ENCODE measurements around the gene MAPK8IP1. TPM values are rescaled to one million over a fixed set of nuclear protein-coding genes. Genes with fewer than 3 reads are reported as not detected.

The MAPK8IP1 gene
- total RNA-seq, 4 donors from 2014 or later = 3.6 to 8.0 (median 4.5) TPM

DNA sequence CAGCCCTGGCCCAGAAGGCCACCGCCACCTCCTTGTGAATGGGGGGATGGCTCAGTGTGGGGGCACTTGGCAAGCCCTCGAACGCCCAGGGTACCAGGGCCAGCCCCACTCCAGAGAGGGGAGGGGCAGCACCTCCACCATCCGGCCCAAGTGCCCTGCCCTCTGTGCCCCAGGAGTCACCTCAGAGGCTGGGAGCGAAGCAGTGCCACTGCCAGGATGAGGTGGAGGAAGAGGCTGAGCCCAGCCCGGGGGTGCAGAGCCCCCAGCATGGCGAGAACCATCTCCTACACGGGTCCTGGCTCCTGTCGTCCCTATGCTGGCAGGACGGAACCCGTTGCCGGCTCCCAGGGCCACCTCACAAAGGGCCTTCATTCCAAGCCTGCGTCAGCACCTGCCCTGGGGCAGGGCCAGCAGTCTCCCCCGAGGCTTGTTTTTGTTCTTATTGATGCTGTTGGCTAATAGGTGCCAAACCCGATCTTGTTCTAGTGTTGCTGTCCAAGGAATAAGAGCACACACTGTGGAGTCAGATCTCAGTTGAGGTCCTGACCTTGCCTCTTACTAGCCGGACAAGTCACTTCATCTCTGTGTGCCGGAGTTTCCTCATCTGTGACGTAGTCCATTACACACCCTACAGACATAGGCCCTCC, 21.6 kb downstream of the MAPK8IP1 start, which contains the start of gene FREY1:
TSS of gene FREY1 (minus strand) at position 307 of the 647 bp plus-strand sequence. CDS start at position 281, 26 bp downstream.
- Histone ChIP-seq H3K27ac (no peak within 1 kb of the TSS), H3K36me3 (peaks cover 40% of the 10 kb centered on the region), H3K9me3 (no peaks in the 10 kb centered on the region), H3K4me1 (peaks cover 18% of the 10 kb centered on the region), H3K27me3 (no peaks in the 10 kb centered on the region), H3K4me3 (no peak within 1 kb of the TSS)
- WGBS = 61% methylated on average over 16 of the region's 18 CpGs
- DNase-seq (ENCODE audit: low spot score in 2 of 2) = no peak
- TF ChIP-seq, protein P1, sequence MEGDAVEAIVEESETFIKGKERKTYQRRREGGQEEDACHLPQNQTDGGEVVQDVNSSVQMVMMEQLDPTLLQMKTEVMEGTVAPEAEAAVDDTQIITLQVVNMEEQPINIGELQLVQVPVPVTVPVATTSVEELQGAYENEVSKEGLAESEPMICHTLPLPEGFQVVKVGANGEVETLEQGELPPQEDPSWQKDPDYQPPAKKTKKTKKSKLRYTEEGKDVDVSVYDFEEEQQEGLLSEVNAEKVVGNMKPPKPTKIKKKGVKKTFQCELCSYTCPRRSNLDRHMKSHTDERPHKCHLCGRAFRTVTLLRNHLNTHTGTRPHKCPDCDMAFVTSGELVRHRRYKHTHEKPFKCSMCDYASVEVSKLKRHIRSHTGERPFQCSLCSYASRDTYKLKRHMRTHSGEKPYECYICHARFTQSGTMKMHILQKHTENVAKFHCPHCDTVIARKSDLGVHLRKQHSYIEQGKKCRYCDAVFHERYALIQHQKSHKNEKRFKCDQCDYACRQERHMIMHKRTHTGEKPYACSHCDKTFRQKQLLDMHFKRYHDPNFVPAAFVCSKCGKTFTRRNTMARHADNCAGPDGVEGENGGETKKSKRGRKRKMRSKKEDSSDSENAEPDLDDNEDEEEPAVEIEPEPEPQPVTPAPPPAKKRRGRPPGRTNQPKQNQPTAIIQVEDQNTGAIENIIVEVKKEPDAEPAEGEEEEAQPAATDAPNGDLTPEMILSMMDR (IDR thresholded peaks at IDR 0.05) = no peak
- TF ChIP-seq POLR2AphosphoS5 (IDR thresholded peaks at IDR 0.05) = no peak
- TF ChIP-seq EP300 (IDR thresholded peaks at IDR 0.05) = no peak
- TF ChIP-seq POLR2A (IDR thresholded peaks at IDR 0.05) = no peak

DNA sequence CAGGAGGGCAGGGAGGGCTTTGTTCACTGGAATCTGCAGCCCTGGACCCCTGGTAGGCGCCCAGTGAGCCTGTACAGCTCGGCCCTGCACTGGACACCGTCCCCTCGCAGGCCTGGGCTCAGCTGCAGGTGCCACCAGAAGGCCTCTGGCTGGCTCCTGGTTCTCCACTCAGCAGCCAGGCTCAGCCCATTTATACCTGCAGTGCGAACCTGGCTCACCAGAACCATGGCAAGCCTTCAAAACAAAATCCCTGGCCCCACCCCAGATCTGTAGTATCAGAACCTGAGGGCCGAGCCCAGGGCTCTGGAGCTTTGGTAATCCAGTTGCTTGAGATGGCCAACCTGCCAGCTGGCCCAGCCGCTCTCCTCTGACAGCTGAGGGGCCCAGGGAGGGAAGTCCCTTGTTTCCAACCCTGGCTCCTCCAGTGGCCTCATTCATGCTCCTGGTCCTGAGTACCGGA, 22.5 kb downstream of the MAPK8IP1 start:
- TF ChIP-seq POLR2AphosphoS5 (IDR thresholded peaks at IDR 0.05) = no peak
- Histone ChIP-seq H3K27me3 (no peaks in the 10 kb centered on the region), H3K4me3 (no peak overlapping the region), H3K9me3 (no peaks in the 10 kb centered on the region), H3K36me3 (peaks cover 48% of the 10 kb centered on the region), H3K4me1 (peaks cover 18% of the 10 kb centered on the region), H3K27ac (no peak overlapping the region)
- WGBS = 20% methylated on average over 1 of the region's 8 CpGs
- no peak for DNase-seq (ENCODE audit: low spot score in 2 of 2)

DNA sequence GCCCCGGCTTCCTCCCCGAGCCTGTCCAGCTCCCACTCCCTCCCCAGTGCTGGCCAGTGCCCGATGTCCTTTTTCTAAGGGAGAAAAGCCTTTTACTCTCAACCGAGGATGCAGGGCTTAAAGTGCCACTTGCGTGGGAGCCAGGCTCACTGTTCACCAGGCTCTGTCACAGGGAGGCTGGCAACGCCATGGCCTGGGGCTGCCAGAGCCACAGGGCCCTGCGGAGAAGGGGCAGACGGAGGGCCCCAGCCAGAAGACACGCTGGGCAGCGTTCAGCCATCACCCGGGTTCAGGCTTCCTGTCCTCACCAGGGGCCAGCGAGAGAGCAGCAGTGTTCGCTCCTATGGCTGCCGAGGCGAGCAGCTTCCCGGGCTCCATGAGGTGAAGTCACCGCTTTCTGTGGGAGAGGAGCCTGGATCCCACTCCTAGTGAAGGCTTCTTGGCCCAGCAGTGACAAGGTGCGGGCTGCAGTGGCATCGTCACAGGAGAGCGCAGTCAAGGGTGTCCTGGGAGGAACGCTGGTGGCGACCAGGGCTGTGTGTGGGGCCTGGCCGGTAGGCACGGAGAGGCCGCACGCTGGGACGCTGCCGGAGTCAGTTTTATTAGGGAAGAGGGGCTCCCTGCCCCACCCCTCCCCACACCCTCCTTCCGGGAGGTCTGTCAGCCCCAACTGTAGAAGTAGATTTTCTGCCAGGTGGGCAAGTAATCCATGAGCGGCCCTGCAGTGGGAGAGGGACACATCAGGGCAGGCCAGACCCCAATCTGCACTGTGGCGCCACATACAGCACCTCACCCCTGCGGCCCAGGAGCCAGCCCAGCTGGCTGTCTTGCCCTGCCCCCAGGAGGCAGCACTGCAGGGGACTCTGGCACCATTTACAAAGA, 24.4 kb downstream of the MAPK8IP1 start:
- DNase-seq (ENCODE audit: low spot score in 2 of 2) = no peak
- TF ChIP-seq EP300 (IDR thresholded peaks at IDR 0.05) (no peak), POLR2AphosphoS5 (IDR thresholded peaks at IDR 0.05) (no peak), POLR2A (IDR thresholded peaks at IDR 0.05) (no peak)
- TF ChIP-seq, protein P1 (IDR thresholded peaks at IDR 0.05) = no peak
- Histone ChIP-seq H3K36me3 (peaks cover 59% of the 10 kb centered on the region), H3K27ac (no peak overlapping the region), H3K4me3 (no peak overlapping the region), H3K4me1 (peaks cover 18% of the 10 kb centered on the region), H3K27me3 (no peaks in the 10 kb centered on the region), H3K9me3 (no peaks in the 10 kb centered on the region)
- 89% methylated on average over 14 of the region's 32 CpGs for WGBS

DNA sequence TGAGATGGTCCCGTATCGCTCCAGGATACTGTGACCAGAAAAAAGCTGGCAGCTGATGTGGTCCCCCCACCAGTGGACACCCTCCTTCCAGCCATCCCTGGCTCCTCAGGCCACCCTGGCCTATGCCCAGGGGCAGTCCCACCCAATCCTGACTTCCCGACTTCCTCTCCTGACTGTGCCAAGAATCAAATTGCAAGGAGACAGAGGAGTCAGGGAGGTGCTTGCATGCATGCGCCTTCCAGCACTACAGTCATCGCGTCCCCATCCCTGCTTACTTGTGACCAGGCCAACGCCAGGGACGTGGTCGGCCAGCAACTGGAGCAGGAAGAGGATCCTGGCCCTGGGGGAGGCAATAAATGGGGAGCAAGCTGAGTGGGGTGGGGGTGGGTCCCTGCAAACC, 25.2 kb downstream of the MAPK8IP1 start:
- peaks cover 67% of the 10 kb centered on the region for H3K36me3 ChIP-seq
- TF ChIP-seq, protein P1 (IDR thresholded peaks at IDR 0.05) = no peak
- no peak for TF ChIP-seq EP300 (IDR thresholded peaks at IDR 0.05)
- TF ChIP-seq POLR2AphosphoS5 (IDR thresholded peaks at IDR 0.05) = no peak
- no peak for TF ChIP-seq POLR2A (IDR thresholded peaks at IDR 0.05)
- 70% methylated on average over 7 of the region's 9 CpGs for WGBS
- H3K4me1 ChIP-seq = peaks cover 18% of the 10 kb centered on the region
- no peaks in the 10 kb centered on the region for H3K27me3 ChIP-seq
- H3K9me3 ChIP-seq = no peaks in the 10 kb centered on the region
- no peak for DNase-seq (ENCODE audit: low spot score in 2 of 2)
- H3K27ac ChIP-seq = no peak overlapping the region
- H3K4me3 ChIP-seq = no peak overlapping the region

DNA sequence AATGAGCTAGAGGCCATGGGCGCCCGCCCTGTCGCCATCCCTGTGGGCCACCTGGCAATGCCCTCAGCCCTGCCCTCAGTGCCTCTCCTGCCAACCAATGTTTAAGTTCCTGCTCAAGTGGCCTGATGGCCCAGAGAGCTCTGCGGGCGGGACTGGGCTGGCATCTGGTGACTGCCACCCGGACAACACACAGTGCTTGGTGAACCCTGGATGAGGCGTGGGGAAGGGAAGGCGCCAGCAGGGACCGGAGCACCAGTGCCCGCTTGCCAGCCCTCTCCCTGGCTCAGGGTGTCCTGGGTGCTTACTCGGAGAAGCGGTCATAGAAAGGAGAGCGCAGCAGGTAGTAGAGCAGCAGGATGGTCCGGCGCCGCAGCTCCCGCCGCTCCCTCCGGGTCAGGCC, 28.1 kb downstream of the MAPK8IP1 start:
- DNase-seq (ENCODE audit: low spot score in 2 of 2) = no peak
- Histone ChIP-seq H3K4me1 (peaks cover 18% of the 10 kb centered on the region), H3K27me3 (no peaks in the 10 kb centered on the region), H3K4me3 (no peak overlapping the region), H3K27ac (no peak overlapping the region), H3K36me3 (peaks cover 73% of the 10 kb centered on the region), H3K9me3 (no peaks in the 10 kb centered on the region)
- WGBS = 97% methylated on average over 14 of the region's 19 CpGs
- TF ChIP-seq POLR2AphosphoS5 (IDR thresholded peaks at IDR 0.05) = no peak
- no peak for TF ChIP-seq EP300 (IDR thresholded peaks at IDR 0.05)
- TF ChIP-seq, protein P1 (IDR thresholded peaks at IDR 0.05) = no peak
- TF ChIP-seq POLR2A (IDR thresholded peaks at IDR 0.05) = no peak

All from suprapubic skin (tissue), 4 donors.